Measurements from ENCODE around the gene GALNT18.
A peak's percentile ranks its signal among the peaks of the same experiment; 100 is the strongest.

Gene GALNT18

DNA sequence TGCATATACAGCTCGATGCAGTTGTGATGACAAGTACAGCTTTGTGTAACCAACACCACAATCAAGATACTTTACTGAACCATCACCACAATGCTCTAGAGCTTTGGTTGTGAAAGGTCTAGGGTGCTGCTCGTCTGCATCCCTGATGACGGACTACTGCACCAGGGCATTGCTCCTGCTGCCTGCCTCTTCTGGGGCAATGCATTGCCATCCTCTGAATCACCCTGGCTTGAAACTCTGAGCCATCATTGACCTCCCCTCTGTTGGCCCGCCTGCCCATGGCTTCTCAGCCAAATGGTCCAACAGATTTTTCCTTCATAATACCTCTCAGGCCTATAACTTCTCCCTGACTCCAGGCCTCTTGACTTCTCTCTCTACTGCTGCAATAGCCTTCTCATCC is 191.4 kb downstream of the GALNT18 start:
- DNase-seq (ENCODE audit: low read depth): no peak

DNA sequence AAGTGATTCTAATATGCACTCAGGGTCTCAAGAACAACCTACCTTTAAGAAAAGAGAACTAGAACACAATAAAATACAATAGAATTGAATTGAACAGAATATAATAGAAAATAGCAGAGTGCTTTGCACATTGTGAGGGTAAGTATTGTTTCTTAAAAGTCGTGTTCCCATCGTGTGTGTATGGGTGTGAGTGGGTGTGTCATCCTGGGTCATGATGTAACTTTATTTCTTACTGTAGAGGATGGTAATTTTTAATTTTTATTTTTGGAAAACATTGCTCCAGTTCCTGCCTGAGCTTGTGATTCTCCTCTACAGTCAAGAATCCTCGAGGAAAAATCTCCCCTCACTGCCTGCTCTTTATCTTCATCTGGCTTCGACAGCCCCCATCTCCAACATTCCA is 193.1 kb downstream of the GALNT18 start:
- no peak for DNase-seq (ENCODE audit: low read depth)

DNA sequence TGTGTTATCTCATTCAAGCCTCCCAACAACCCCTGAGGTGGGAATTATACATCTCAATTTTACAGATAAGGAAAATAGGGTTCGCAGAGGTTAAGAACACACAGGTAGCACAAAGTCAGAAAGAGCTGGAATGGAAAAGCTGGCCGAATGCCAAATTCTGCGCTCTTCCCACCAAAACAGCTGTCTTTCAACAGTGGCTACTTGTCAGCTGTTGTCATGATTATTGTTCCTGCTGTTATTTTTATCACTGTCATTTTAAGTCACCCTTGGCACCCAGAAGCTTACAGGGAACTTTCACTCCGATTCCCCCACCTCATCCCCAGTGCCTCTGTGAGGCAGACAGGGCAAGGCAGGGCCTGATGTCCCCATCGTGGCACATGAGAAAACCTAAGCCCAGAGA is 194.3 kb downstream of the GALNT18 start:
- DNase-seq (ENCODE audit: low read depth): no peak

DNA sequence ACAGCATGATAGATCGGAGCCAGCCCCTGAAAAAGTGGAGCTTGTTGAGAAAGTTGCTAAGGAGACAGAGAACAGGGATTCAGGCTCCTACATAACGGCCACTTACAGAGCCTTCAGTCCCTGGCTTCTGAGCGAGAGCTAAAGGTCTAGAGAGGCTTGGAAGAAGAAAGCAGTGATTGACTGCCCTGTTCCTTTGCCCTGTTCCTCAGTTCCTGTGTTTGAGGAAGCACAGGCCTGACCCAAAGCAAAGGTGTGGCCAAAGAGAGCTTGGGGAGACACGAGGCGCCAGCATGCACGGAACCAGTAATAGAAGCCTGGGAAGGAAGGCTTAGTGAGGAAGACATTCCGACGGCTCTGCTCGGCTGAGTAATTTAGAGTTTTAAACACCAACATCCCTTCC is 194.7 kb downstream of the GALNT18 start:
- no peak for DNase-seq (ENCODE audit: low read depth)

DNA sequence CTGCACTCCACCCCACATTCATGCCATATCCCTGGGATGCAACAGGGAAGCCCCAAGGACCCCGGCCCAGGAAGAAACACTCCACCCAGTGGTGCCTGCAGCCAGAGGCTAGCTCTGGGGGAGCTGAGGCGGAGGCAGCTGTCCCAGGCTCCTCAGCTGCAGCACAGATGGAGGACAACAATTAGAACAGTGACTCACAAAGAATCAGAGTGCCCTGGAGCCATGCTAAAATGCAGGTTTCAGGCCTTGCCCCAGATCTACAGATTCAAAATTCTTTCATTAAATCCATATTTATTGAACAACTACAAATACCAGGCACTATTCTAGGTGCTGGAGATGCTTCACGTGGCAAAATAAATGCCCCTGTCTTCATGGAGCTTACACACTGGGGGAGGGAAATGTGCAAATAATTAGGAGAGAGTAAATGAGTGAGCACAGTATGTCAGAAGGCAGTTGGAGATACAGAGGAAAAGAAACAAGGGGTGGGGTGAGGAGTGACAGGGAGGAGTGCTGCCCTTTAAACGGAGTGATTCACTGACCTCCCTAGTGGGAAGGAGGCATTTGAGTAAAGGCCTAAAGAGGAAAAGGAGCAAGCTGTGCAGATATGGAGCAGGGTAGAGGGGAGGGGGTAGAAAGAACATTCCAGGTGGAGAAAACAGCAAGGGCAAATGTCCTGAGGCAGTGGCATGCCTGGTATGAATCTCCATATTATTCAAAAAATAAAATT is 195.4 kb downstream of the GALNT18 start:
- DNase-seq (ENCODE audit: low read depth): peak; percentile 22

DNA sequence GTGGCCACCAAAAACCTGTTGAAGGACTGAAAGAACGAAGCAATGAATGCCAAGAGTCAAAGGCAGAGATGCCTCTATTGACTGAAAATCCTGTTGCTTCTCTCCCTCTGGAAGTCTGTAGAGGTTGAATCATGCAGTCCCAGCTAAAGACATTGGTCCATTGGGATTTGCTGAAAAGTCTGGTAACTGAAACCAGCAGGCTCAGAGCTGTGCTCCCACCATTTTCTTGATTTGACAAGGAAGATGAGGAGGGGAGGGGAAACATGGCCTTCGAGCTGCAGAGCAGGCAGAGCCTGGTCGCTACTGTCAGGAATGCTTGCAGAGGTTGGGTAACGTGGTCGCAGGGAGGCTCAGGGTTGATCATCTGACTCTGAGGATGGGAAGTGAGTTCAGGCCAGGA is 196.0 kb downstream of the GALNT18 start:
- no peak for DNase-seq (ENCODE audit: low read depth)

DNA sequence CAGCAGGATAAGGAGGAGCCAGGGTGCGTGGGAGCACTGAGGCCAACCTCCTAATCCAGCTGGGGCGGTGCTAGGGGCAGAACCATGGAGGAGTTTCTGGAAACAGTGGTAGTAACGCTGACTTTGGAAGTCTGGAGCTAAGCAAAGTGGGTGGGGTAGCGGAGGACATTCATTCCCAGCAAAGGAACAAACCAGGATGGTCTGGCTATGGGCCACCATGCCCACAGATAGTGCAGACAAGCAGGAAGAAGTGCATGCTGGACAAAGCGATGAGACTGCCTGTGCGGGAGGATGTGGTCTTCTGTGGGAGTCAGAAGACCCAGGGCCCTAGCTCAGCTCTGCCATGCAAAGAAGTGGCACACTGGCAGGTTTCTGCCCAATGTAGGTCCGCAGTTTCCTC is 197.1 kb downstream of the GALNT18 start:
- no peak for DNase-seq (ENCODE audit: low read depth)

DNA sequence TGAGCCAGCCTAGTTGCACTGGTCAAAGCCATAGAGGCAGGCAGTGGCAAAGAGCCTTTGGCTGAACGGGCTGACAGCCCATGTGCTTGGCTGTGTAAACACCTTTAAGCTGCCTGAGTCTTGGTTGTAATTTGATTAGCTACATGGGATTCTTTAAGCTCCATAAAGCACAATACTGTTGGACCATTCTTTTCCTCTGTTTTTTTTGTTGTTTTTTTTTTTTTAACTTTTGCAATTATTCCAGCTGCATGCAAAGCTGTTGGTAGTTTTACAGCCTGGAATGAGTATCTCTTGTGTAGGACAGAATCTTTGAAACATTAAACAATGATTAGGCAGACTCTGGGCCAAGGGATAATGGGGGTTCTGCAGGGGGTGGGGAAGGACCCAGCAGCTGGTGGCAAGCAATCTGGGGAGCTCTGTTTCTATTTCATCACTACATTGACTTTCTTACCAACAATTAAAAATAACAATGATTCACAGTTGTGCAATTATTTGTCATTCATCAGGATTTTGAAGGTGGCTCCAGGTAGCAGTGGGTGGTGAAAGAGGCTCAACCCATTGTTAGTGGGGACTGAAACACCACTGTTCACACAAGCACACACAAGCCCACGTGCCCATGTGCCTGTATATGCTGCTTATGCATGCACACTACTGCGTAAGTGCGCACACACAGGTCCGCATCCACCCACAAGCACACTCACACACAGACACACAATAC is 199.2 kb downstream of the GALNT18 start:
- DNase-seq (ENCODE audit: low read depth): no peak

DNA sequence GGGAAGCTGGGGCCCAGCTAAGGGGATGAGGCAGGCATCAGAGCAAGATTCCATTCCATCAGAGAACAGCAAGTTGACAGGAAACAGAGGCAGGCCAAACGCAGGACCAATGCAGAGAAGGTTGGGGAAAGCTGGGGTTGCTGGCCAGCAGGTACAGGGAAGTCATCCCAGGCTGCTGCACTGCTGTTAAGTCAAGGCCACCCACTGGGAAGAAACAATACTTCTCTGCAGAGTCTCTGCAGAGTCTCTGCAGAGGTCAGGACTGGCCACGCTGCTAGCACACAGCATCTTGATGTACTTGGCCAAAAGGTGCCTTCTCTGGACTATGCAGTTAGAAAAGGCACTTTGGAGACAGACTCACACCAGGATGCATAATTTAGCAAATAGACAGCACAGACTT is 200.3 kb downstream of the GALNT18 start:
- DNase-seq (ENCODE audit: low read depth): no peak

DNA sequence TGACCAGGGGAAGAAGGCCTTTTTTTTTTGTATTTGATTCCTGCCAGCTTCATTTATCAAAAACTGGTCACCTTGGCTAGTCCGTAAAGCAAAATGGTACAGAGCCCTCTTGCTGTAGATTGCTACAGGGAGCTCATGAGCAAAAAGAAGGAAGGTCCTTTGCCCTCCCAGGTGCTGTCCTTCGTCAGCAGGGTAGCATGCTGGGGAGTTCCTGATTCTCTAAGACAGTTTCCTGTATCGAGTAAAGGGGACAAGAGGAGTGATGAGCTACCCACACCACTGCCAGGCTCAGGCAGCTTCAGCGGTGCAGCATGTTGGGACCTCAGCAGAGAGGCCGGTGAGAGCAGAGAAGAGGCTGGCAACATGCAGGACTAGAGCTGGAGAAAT is 200.9 kb downstream of the GALNT18 start:
- DNase-seq (ENCODE audit: low read depth): no peak

DNA sequence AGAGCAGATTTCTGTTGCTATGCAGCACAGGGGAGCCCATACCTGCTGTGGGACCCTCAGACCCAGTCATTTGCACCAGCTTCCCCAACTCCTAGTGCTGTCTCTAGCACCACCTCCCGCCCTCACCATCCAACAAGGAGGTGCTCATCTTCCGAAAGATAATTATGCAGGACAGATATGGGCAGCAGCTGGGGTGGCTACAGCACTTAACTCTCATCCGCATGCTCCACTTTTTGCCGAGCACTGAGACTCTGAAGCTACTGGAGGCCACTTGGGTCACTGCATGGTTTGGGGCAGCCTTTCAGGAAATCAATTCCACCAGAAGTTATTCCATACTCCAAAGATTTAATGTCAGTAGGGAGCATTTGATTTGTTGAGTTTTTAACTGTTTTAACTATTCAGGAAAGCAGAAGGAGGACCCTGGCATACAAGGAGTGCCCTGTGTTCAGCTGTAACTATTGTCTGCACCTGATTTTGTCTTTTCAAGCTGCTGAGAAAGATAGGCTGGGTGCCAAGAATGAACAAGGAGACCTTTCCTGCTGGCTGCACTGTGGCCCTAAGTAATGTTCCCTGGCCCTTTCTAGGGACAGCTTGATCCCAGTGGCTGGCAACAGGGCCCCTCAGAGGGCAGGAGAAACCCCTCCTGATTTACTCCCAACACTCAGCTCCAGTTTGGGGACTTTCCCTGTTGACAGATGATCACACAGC is 201.5 kb downstream of the GALNT18 start:
- no peak for DNase-seq (ENCODE audit: low read depth)

DNA sequence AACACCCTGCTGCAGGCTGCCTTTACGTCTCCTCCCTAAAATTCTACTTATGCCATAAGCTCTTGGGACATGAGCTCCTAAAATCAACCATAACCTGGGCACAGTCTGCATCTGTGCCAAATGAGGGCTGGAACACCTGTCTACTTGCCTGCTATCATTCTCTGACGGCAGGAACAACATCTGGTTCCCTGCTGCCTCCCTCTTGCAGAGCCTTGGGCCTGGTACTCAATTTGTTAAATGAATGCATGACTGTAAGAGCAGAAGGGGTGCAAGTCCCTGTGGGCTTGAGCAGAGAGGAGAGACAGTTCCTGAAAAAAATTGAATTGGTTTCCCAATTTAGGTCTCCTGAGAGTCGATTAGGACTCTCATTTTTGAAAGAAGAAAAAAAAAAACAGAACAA is 202.1 kb downstream of the GALNT18 start:
- no peak for DNase-seq (ENCODE audit: low read depth)

DNA sequence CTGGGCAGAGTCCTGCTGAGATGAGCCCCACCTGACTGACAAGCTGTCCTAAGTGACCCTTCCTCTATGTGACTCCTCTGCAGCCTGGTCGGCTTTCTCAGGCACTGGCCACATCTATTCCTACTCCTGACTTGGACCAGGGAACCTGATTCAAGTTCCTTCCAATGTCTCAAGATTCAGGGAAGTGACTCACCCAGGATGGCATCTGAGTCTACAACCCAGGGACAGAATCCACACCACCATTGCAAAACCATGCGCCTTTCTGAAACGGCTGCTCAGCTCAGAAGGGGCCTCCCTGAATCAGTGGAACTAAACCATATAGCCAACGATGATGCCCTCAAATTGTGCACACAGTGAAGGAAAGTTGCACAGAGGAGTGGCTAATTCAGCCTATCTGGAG is 204.9 kb downstream of the GALNT18 start:
- peak; percentile 70 for DNase-seq (ENCODE audit: low read depth)

DNA sequence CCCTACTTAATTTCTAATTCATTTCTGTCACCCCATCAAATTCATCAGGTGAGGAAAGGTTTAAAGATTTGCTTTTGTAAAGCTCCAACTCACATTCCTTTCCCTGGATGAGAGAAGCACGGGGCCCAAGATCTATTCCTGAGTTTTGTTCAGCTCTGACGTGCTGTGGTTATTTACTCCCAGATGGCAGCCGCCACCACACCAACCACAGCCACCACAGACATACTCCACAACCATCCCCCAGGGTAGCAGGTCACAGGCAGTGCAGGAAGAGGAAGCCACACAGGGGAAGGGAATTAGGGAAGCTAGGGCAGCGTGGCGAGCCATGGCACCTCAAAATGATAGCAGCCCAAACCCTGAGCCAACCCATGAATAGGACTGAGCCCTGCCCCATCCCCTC is 205.3 kb downstream of the GALNT18 start:
- peak; percentile 40 for DNase-seq (ENCODE audit: low read depth)

DNA sequence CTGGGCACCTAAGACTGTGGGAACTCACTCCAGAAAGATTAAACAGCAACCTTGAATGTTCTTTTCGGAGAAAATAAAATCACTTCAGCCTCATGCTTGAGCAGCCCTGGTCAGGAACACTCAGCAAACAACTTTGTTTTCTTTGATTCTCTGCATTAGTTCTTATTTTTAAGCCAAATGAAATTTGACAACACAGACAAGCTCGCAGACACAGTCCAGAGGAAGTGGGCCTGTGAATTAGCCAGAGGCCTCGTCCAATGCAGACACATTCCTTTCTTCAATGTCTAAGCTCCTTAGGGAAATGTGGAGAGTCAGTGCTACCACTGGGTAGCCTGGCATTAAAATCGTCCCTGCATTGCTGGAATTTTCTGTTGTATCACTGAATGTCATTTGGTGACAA is 205.9 kb downstream of the GALNT18 start:
- DNase-seq (ENCODE audit: low read depth): peak; percentile 32

DNA sequence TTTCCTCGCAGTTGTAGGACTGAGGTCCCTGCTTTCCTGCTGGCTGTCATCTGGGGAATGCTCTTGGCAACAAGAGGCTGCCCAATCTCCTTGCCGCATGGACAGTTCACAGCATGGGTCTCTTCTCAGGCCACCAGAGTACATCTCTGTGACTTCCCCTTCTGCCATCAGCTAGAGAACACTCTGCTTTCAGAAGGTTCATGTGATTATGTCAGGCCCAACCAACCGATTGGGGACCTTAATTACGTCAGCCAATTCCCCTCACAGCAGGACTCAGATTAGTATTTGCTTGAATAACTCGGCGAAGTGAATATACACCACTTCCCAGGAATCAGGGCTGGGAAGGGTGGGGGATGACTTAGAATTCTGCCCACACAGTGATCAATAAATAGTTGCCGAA is 206.8 kb downstream of the GALNT18 start:
- DNase-seq (ENCODE audit: low read depth): no peak

DNA sequence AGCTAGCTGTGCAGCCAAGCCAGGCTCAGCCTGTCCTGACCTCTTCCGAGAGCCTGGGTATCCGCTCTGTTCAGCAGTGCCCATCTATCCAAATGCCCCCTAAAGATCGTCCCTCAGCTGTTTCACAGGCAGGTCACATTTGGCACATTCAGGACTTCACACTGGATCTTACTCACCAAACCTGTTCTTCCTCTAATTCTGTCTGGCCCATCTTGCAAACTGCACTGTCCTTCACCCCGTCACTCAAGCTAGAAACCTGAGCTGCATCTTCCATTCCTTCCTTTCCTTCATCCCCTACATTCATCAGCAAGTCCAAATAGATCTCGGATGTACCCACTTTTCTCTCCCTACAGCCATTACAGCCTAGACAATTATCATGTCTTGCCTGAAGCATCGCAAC is 208.0 kb downstream of the GALNT18 start:
- DNase-seq (ENCODE audit: low read depth): no peak

DNA sequence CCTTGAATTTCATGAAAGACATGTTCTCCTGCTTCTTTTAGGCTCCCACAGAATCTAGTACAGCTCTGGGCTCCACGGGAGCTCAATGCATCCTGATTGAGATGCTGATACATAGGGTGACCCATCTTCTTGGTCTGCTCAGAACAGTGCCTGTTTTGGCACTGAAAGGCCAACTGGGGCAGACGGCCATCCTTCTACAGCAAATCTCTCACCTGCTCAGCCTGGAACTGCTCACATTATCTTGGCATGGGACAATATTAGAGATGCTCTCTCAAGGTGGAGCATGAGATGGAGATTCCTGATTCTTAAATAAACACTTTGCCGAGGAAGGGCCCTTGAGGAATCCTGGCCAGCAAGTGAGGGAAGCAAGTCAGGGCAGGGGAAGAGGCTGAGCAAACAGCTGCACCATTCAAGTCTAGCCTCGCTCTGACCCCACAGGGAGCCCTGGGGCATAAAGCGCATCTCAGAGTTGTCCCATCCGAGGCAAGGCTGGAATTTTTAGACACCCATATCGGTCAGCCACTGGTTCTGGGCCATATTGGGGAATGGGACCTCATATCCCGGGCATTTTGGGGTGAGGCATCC is 210.3 kb downstream of the GALNT18 start:
- DNase-seq (ENCODE audit: low read depth): no peak

DNA sequence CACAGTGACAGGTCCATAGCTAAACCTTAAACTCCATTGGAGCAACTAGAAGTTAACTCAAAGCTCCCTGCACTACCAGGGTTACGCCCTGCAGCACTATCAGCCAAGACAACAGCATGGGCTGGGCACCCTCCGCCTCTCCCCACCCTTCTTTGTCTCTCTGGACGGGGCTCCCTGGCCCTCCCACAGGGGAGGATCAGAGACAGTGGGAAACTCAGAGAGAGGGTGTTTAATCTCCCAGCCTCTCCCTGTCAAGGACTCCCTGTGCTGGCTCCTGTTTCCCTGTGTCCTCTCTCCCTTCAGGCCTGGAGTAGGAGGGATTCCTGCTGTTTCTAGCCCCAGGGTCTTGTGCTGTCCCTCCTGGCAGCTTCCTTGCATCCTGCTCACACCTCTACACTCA is 211.9 kb downstream of the GALNT18 start:
- no peak for DNase-seq (ENCODE audit: low read depth)

DNA sequence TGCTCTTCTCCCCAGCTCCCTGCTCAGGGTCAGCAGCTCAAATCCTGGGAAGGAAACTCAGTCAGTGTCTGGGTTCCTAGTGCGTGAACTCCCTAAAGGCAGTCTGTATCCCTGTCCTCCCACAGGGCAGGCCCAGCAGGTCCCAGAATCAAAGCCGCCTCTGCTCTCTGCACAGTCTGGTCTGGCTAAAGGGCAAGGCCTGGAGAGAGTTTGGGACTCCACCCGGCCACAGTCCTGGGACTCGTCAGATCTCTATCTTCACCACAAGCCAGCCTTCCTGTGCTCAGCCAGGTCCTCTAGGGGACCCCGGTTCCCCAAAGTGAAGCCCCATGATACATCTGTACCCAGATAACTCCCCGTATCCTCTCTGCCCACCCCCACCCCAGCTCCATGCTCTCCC is 212.6 kb downstream of the GALNT18 start:
- no peak for DNase-seq (ENCODE audit: low read depth)

DNA sequence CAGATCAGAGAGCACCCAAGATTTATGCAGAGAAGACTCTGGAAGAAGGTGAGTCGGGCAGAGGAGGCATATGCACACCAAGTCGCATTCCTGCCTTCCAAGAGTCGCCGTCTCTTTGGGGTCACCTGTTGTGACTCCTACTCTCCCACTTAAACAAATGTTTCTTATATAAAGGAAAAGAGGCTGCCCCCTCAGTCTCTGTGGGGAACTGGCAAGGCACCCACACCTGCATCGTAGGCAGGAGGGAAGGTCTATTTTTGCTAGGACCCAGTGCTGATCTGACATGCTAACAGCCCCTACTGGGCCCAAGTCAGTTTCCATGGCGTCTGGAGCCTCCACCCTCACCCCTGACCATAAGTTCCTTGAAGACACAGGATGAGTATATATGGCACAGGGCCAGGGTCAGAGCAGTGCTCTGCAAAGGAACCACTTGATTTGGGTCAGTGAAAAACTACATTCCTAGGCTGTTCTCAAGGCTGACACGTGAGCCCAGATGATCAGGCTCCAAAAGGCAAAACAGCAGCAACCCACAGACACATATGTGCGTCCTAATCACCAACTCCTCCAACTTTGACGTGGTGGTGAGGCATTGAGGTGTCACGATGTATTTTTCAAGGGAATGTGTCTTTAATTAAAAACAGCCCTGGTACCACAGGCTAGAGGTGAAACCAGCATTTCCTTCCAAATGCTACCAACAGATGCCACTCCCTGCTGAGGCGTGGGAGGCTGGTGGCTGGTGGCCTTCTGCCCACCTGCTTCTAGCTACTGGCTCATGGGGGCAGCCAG is 213.2 kb downstream of the GALNT18 start:
- no peak for DNase-seq (ENCODE audit: low read depth)

DNA sequence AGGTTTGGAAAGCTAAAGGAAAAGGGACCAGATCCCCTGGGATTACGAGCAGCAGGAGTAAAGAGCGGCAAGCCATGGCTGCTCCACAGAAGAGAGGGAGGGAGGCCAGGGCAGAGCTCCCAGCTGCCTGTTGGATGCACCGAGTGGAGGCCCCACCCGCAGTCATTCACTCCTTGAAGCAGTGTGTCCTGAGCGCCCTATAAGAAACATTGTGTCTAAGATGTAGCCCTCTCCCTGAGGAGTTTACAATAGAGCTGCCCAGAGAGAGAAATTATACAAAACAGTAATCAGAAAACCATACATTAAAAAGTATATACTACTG is 214.1 kb downstream of the GALNT18 start:
- DNase-seq (ENCODE audit: low read depth): no peak

Measured in stromal cell of bone marrow (primary cell).